ENCODE data around the gene GABRP.
"Not testable (repeated sequence)": the region's sequence is repeated elsewhere in the genome, so short reads cannot be mapped to it uniquely, and the experiment has no call there.

Gene GABRP, protein sequence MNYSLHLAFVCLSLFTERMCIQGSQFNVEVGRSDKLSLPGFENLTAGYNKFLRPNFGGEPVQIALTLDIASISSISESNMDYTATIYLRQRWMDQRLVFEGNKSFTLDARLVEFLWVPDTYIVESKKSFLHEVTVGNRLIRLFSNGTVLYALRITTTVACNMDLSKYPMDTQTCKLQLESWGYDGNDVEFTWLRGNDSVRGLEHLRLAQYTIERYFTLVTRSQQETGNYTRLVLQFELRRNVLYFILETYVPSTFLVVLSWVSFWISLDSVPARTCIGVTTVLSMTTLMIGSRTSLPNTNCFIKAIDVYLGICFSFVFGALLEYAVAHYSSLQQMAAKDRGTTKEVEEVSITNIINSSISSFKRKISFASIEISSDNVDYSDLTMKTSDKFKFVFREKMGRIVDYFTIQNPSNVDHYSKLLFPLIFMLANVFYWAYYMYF

DNA sequence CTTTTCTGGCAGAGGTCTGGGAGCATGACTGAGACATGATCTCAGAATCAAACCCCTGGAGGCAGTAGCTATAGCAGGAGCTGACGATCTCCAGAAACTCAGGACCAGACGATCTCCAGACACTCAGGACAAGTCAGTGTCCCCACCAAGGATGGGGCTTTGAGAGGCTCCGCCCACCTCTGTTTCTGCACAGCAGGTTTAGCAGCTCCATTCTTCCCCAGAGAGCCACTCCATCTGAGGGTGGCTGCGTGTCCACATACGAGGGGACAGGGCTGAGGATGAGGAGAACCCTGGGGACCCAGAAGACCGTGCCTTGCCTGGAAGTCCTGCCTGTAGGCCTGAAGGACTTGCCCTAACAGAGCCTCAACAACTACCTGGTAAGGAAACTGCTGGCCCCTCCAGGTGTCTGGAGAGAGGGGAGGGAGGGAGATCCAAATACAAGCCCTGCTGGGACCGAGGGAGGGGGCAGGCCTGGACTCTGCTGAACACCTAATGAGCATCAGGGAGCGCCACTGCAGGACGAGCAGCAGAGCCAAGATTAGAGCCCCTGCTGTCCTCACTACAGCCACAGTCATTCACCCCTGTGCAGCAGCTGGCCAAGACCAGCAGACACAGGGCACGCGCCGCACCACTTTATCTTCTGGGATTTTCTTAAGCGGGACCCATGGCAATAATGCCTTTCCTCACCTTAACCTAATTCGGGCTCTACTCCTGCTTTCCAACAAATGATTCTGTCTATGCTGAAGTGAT, at the start of gene GABRP:
TSS of gene GABRP (plus strand) at position 228 of the 750 bp plus-strand sequence. CDS start 4,891 bp downstream, outside the sequence.
- DNase-seq, result no peak

DNA sequence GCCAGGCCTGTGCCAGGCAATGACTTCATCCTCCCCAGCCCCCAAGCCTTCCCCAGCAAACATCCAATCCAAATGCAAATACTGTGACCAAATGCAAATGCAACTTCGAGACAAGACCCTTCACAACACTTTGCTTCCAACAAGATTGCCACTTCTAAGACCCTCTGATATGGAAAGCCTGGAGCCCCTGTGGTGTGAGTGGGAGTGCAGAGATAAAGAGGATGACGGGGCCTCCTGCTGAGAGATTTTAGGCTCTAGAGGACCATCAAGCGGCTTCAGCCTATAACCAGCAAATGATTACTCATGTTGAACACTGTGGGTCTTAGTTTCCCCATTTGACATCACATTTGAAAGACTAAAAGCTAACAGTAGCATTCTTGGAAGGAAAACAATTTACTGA, 46.6 kb upstream of the GABRP start:
- DNase-seq, result no peak

DNA sequence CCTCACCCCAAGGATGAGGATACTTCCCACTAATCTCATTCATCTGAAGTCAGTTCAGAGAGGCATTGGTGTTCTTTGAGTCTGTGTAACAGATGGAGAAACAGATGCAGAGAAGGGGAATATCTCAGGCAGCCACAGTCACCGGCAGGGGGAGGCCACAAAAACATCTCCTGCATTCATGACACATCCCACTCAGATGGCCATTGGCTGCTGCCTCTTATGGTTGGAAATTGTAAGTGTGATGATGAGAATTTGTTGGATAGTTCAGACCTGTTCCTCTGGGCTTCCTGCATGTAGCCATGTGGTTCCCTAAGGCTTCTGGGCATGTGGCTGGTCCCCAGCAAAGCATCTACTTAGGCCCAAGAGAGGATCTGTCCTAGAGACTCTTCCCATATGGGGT, 45.9 kb upstream of the GABRP start:
- DNase-seq, result no peak

DNA sequence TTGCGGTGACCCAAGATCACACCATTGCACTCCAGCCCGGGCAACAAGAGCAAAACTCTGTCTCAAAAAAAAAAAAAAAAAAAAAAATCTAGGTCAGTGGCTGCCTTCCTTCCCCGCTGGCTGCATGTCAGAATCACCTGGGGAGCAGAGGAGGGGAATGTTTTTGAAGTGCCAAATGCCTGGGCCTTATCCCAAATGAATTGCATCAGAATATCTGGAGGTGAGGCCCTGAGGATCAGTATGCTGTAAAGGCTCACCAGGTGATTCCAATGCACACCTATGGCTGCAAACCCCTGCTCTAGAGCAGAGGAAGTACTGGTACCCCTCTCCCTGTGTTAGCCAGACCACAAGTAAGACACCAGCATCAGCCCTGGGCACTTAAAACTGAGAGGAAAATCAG, 44.7 kb upstream of the GABRP start:
- no peak for DNase-seq

DNA sequence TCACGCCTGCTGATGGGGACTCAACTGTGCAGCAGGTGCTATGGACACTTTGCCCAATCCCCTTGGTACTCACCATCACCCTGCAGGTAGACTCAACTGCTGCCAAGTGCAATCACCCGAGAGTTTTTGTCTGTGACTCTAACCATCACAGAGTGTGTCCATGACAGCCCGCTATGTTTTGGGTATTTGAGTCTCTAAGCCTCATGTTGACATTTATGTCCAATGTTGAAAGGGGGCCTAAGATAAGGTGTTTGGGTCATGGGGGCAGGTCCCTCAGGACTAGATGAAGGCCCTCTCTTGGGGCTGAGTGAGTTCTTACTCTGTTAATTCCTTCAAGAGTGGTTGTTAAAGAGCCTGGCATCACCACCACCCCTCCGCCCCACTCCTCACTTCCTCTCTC, 44.1 kb upstream of the GABRP start:
- no peak for DNase-seq

DNA sequence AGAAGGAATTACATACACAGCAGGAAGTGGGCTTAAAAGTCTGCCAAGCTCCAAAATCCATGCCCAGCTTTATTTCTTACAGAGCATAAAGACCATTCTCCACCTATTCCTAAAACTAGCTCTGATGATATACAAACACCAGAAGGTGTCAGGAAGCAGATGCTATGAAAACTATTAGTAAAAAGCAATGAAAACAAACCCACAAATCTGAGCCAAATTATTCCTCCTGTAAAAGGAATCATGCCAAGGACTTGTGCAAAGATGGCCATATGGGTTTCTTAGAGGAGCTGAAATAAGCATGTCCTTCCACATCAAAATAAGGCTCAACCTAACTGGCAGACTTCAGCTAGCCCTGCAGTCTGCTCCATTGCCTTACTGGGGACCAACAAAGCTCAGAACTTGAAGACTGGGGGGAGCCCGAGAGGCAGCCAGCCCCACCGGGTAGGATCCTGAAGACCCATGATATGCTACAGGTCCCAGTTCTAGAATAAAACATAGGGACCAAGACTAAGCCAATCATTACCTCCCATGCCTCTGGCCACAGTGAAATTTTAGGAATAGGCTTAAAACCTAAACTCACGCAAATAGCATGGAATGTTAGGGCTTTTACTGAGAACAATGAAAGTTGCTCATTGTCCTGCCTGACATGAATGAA, 42.8 kb upstream of the GABRP start:
- DNase-seq, result no peak

DNA sequence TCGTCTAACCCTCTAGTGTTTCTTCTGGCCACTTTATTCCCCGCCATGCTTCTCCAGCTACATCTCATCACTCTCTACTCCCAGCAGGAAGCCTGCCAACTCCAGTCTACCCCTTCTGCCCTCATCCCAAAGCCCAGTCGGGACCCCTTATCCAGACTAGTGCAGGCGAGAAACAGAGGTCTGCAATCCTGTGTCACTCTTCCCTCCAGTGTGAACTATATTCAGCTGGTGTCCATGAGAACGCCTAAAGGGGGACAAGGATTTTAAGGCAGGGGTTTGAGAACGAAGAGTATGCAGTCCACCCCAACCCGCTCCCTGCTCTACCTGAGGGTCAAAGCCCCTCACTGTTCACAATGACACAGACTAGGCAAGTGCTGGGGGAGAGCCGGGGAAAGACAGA, 41.7 kb upstream of the GABRP start:
- DNase-seq, result no peak

DNA sequence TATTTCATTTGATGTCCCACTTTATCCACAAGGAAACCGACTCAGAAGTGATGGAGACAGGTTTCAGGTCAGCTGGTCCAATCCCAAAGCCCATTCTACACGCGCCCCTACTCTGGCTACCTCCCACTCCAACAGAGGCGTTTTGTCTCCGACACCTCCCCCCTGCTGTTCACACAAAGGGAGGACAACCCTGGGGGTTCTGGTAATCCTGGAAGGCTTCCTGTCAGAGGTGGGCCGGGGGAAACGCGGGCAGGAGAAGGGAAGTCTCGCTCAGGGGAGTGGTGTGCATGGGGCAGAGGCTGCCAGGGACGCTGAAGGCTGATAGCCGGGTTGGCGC, 39.7 kb upstream of the GABRP start:
- no peak for DNase-seq

DNA sequence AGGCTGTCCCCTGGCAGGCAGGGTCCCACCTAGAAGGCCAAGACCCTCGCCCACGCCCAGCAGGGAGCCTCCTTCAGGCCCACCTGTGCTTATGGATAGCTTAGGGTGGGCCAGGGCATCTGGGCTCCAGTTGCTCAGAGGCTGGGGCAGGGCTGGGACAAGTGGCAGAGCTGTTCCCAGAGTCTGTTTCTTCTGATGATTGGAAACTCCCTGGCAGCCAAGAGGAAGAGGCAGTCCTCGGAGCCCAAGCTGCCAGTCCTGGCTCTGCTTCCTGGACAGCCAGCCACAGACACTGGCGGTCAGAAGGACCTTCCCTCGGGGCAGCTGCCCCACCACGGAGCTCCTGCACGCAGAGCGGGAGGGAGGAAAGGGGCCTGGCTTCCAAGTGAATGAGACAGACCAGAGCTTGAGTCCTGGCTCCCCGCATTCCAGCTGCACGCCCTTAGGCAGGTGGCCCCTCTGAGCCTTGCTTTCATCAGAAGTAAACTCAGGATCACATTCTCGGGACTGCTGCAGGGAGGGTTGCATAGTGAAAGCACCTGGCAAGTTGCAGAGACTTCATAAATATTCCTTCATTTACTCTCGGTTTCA, 37.9 kb upstream of the GABRP start:
- DNase-seq, result no peak

DNA sequence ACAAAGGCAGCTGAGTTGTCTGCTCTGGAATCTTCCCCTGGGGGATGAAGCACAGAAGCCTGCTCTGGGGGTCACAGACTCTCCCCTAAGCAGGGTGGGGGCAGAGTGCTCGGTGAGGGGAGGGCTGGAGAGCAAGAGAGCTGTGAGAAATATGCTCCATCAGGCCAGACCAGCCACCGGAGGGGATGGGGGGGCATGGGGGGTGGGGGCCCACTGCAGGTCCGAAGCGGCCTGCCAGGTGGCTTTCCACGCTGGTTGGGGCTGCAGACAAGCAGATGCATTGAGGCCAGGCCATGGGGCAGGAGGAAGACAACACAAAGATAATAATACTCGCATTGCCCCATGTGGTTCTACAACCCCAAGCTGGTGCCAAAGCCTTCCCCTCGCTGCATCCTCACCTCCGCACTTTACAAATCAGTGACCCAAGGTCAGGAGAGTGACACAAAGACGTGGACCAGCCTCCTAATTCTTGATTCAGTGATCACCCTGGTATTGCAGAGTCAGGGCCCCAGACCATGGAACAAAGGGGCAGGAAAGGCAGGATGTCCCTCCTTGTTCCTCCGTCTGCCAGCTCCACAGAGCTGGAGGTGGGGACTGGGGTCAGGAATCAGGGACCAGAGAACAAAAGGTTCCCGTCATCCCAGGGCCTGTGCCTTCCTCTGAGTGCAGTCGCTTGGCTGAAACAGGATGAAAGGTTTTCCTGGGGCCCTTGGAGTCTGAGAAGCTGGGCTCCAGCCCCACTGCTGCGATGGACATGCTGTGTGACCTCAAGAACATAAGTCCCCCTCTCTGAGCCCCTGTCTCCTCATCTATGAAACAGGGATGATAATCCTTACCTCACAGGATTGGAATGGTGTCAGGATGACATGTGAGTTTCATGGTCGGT, 37.2 kb upstream of the GABRP start:
- no peak for DNase-seq

DNA sequence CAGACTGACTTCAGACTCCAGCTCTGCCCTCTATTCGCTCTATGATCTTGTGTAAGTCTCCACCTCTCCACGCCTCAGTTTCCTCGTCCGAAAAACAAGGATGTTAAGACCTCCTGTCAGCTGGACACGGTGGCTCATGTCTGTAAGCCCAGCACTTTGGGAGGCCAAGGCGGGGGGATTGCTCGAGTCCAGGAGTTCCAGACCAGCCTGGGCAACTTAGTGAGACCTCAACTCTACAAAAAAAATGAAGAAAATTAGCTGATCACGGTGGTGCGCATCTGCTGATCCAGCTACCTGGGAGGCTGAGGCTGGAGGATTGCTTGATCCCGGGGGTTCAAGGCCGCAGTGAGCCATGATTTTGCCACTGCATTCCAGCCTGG, 36.6 kb upstream of the GABRP start:
- no peak for DNase-seq

DNA sequence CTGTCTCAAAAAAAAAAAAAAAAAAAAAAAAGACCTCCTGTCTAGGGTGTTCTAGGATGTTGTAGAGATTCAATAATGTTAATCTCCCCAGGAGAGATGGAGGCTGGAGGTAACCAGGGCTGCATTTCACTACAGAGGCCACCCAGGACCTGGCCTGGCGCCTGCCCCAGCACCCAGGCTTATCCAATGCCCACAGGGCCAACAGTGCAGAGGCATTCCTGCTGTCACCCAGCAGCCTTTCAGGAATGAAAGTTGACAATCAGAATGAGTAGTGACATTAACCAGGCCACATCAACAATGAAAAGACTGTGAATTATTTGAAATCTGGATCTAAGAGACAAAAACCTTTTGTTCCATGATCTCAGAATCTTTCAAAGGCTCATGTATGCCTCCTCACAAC, 36.2 kb upstream of the GABRP start:
- no peak for DNase-seq

DNA sequence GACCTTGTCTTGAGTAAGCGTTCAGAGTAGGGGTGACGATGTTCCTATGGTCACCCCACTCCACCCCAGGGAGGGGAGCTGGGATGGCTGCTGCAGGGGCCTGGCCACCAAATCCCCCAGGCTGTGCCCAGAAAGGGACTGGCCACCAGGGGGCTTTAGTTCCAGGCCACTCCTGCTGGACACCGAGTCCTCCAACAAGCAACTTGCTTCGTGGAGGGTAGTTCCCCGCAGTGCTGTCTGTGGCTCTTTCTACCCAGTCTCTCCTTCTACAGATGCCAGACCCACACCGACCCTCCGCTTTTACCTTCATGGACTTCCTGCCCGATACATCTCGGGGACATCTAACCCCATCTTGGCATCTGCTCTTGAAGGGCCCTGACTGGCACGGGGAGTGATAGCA, 35.7 kb upstream of the GABRP start:
- DNase-seq, result no peak

DNA sequence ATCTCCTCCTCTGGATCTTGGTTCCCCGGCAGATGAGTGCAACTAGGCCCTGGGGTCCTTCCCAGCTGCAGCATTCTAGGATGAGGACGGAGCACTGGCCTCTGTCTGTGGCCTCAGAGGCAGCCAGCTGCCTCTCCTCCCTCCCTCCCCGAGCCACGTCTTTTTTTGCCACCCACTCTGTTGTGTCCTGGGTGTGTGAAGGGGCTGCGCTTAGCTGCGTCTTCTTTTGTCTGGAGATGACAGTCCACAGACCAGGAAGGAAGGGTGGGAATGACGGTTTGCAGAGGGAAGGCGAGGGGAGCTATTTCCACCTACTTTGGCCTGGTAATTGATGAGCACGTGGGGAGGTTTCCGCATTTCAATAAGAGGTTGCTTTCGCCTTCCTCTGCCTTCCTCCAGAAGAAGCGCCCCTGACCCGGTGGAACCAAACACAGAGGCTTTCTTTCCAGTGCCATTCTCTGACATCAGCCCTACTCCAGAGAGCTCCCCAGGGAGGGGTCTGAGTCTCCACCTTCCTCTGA, 34.5 kb upstream of the GABRP start:
- no peak for DNase-seq

DNA sequence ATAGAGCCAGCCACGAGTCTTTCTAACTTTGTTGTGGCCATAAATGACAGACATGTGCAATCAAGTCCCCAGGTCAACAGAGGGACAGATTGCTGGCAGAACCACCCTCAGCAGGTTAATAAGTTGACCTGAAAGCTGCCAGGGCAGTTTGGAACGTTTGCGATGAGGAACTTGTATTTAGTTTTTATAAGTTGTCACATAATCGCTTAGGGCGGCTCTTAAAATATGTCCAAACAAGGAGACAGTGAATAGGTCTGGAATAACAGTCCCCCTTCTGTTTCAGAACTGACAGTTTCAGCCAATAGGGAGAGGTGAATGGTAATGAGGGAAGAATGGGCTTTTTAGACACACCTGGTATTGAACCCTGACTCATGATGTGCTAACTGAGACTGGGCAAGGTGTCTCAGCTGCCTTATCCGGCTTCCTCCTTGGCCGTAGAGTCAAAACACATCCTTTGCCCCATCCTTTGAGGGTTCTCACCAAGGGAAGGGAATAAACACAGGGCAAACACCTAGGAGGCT, 33.6 kb upstream of the GABRP start:
- no peak for DNase-seq

DNA sequence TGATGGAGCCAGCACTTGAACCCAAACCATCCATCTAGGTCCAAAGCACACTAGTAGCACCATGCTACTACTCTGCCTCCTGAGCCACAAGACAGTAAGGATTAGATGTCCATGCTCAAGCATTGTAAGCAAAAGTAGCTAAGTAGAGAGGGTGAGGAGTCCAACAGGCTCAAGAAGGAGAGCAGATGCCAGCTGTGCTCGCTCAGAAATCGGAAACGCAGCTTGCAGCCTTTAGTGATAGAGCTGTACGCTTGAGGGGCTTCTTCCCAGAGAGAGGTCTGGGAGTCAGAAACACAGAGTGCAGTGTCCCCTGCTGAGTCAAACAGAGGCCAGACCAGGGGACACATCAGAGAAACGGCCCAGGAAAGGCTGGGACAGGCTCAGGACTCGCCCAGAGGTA, 32.7 kb upstream of the GABRP start:
- no peak for DNase-seq

DNA sequence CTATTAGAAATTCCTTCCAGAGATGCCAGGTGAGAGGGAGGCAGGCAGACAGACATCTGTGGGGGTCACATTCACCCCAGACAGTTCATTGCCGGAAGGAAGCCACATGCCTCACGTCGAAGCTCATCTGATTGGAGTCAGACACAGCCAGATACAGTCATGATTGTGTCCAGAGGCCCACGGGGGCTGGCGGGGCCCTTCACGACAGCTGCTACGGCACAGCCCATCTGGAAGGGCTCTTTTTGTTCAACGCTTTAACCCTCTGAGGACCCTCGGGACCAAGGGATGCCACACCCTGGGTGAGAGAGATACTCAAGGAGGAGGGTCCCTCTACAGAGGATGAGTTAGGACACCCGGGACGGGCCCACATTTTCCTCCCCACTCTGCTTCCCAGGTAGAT, 31.9 kb upstream of the GABRP start:
- no peak for DNase-seq

DNA sequence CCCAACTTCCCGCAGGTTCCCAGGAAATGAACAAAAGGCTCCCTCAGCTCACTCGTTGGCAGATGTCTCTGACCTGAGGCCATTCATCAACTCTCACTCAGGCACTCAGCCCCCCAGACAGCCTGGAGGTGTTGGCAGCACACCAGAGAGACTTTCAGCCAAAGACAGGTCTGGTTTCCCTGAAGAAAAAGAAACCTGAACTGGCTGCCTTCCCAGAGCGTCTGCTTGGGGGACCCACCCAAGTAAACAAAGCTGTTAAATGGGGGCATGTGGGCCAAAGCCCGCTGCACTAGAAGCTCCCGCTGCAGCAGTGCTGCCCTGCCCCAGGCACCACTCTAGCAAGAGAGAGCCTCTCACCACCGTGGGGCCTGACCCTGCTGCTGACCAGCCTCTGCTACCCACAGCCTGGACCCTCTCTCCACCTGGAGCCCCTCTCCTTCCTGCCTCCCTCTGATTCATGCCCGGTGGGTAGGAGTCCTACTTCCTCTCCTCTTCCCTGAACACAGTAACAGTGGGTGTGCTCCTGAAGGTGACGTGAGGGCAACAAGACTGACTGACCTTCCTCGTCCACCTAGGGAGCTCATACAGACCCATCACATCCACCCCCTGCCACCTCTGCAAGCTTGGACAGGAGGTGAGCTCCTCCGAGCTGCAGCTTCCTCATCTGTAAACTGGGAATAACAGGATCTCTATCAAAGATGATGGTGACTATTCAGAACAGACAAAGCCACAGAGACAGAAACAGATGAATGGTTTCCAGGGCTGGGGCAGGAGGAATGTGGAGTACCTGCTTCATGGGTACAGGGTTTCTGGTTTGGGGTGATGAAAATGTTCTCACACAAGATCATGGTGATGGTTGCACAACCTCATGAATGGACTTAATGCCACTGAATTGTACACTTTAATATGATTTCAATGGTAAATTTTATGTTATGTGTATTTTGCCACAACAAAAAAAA, 31.0 kb upstream of the GABRP start:
- DNase-seq, result no peak

DNA sequence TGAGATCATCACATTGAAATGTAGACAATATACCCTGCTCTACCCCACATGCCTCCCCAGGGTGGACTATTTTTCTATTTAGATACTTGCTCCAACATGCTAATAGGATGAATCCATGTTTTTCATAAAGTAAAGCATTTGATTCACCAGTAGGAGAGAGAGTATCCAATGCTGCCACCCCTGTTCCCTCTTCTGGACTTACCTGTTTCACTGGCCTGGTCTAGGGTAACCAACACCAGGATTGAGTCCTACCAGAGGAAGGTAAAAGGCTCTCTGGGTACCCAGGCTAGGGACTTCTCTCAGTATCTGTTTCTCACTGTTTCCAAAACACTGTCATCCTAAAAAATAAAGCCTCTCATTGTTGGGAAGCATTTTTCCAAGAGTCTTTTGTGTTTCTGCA, 30.2 kb upstream of the GABRP start:
- DNase-seq, result no peak

DNA sequence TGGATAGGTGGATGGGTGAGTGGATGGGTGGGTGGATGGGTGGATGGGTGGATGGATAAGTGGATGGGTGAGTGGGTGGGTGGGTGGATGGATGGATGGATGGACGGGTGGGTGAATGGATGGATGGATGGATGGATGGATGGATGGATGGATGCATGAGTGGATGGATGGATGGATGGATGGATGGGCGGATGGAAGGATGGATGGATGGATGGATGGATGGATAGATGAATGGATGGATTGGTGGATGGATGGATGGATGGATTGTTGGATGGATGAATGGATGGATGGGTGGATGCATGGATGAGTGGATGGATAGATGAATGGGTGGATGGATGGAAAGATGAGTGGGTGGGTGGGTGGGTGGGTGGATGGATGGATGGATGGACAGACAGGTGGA, 29.0 kb upstream of the GABRP start:
- DNase-seq, result not testable (repeated sequence)
